ENCODE measurements around the gene CDC14B. TPM values are rescaled to one million over a fixed set of nuclear protein-coding genes. Genes with fewer than 3 reads are reported as not detected.

CDC14B gene
- total and polyA plus RNA-seq, 2 of the 4 experiments (the other 2 are of a cell fraction) = 9.7 to 26.3 TPM

- TF ChIP-seq CHD1 (IDR thresholded peaks at IDR 0.05; ENCODE audit: low read depth, low read length) (no peak), NFE2L2 (IDR thresholded peaks at IDR 0.05; ENCODE audit: low read depth, low read length) (no peak), POLR2A (IDR thresholded peaks at IDR 0.05; ENCODE audit: low read depth, low read length) (peak; percentile 12), MAFK (IDR thresholded peaks at IDR 0.05; ENCODE audit: low read depth, low read length) (no peak)
These were observed 35.0 kb upstream of the CDC14B start (continued) for GRCh38 chr9:96654450-96655197.

DNA sequence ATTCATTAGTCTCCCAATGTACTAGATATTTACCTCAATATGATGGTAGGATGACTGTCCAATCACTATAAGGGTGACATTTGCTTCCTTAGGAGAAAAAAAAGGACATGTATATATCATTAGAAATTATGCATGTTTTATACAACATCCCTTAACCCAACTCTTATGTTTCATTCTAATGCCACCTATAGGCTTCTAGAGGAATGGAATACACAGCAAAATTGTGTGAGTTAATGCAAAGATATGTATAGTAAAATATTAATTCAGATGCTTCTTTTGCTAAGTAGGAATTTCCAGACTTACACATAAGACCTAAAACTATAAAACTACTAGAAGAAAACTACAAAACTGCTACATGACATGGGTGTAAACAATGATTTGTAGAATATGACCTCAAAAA lies 32.0 kb upstream of the CDC14B start:
- no TSS peak for BruUV-seq (replicated peaks)
- Histone ChIP-seq H2AFZ (replicated peaks; ENCODE audit: low read length, poor library complexity) (no peak overlapping the region), H3K56ac (ENCODE audit: extremely low read depth, insufficient read depth, low read length) (no peak overlapping the region), H2AK5ac (ENCODE audit: low read depth, low read length) (no peak overlapping the region), H4K5ac (ENCODE audit: low read depth, low read length) (no peak overlapping the region), H3K18ac (ENCODE audit: low read depth, low read length) (no peak overlapping the region), H2BK15ac (ENCODE audit: low read depth, low read length) (no peak overlapping the region), H3K4me3 (ENCODE audit: insufficient read depth, low read depth, low read length) (no peak overlapping the region), H2BK120ac (ENCODE audit: low read depth, low read length) (no peak overlapping the region), H4K8ac (ENCODE audit: low read depth in 2 of 2, low read length in 2 of 2) (no peak overlapping the region), H2BK20ac (ENCODE audit: low read depth, low read length) (no peak overlapping the region), H2AK9ac (replicated peaks; ENCODE audit: low read depth, low read length, poor library complexity) (no peak overlapping the region), H3K9me1 (ENCODE audit: insufficient read depth, low read length) (0 out of 2 replicates have a peak, but pooled peaks cover 3% of the 10 kb centered on the region), H3K27me3 (ENCODE audit: control insufficient read depth, insufficient read depth, low read length) (no peaks in the 10 kb centered on the region), H3K36me3 (ENCODE audit: control insufficient read depth, insufficient read depth, low read length) (peaks cover 2% of the 10 kb centered on the region; the same call in 1 of the 2 replicates), H3K9ac (ENCODE audit: low read depth, low read length) (no peak overlapping the region), H3K23ac (ENCODE audit: low read depth, low read length) (no peak overlapping the region), H3K4me1 (ENCODE audit: control insufficient read depth, insufficient read depth, low read length) (no peaks in the 10 kb centered on the region), H3K9me3 (ENCODE audit: control insufficient read depth, insufficient read depth, low read length) (no peaks in the 10 kb centered on the region), H3K4ac (ENCODE audit: low read depth, low read length) (no peak overlapping the region), H4K91ac (ENCODE audit: insufficient read depth, low read depth, low read length) (no peak overlapping the region), H3K14ac (replicated peaks; ENCODE audit: low read depth, low read length) (no peak overlapping the region), H3K27ac (ENCODE audit: insufficient read depth, low read length) (no peak overlapping the region), H3K79me1 (ENCODE audit: low read depth in 1 of 2, low read length in 2 of 2) (peaks cover 0 to 22% of the 10 kb centered on the region in 2 experiments; a peak in 2 of 4 replicates), H2BK5ac (ENCODE audit: low read depth, low read length, poor library complexity, severe bottlenecking) (no peak overlapping the region), H4K20me1 (ENCODE audit: insufficient read depth, low read length) (no peaks in the 10 kb centered on the region), H3K4me2 (ENCODE audit: low read depth, low read length) (no peak overlapping the region)
- dilution Hi-C loops (cut with HindIII; ENCODE audit: low sequenced_read_pairs, unreplicated experiment) = no loop called here
- in situ Hi-C loops (cut with MboI; ENCODE audit: low sequenced_read_pairs) = loop anchor here (10.0 kb wide), 1 partner anchor 237 kb away; the partner anchor contains the start of gene ZNF367
- intact Hi-C loops (cut with micrococcal nuclease) = loop anchor here (1.0 to 5.0 kb wide), 2 partner anchors 84 to 324 kb away; no protein-coding TSS in a partner anchor
- ChIA-PET CTCF (no interaction called here), POLR2A (ENCODE audit: unreplicated experiment) (no interaction called here)
- ATAC-seq (ENCODE audit: low read depth) (peak; percentile 18; the same call in 1 of the 2 replicates), DNase-seq (peak; percentile 51)
- no peak for TF ChIP-seq MXI1 (IDR thresholded peaks at IDR 0.05; ENCODE audit: borderline replicate concordance, low read depth, low read length)
- TF ChIP-seq CHD1 (IDR thresholded peaks at IDR 0.05; ENCODE audit: low read depth, low read length) = no peak
- no peak for TF ChIP-seq ELK1 (IDR thresholded peaks at IDR 0.05; ENCODE audit: borderline replicate concordance, low read depth, low read length)
- TF ChIP-seq BHLHE40 (IDR thresholded peaks at IDR 0.05; ENCODE audit: low read depth, low read length) = no peak
- TF ChIP-seq, protein P1, sequence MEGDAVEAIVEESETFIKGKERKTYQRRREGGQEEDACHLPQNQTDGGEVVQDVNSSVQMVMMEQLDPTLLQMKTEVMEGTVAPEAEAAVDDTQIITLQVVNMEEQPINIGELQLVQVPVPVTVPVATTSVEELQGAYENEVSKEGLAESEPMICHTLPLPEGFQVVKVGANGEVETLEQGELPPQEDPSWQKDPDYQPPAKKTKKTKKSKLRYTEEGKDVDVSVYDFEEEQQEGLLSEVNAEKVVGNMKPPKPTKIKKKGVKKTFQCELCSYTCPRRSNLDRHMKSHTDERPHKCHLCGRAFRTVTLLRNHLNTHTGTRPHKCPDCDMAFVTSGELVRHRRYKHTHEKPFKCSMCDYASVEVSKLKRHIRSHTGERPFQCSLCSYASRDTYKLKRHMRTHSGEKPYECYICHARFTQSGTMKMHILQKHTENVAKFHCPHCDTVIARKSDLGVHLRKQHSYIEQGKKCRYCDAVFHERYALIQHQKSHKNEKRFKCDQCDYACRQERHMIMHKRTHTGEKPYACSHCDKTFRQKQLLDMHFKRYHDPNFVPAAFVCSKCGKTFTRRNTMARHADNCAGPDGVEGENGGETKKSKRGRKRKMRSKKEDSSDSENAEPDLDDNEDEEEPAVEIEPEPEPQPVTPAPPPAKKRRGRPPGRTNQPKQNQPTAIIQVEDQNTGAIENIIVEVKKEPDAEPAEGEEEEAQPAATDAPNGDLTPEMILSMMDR (conservative IDR thresholded peaks at IDR 0.05; ENCODE audit: low read depth, low read length) = peak; percentile 75
- no peak for TF ChIP-seq MAZ (IDR thresholded peaks at IDR 0.05; ENCODE audit: borderline replicate concordance, low read depth, low read length)
- peak; percentile 78 for TF ChIP-seq RAD21 (IDR thresholded peaks at IDR 0.05; ENCODE audit: low read length)
- TF ChIP-seq MAFK (IDR thresholded peaks at IDR 0.05; ENCODE audit: low read depth, low read length) = no peak
- TF ChIP-seq USF2 (IDR thresholded peaks at IDR 0.05; ENCODE audit: low read depth, low read length) = no peak
- TF ChIP-seq POLR2A (IDR thresholded peaks at IDR 0.05; ENCODE audit: low read depth, low read length) = no peak
- TF ChIP-seq SMC3 (IDR thresholded peaks at IDR 0.05; ENCODE audit: low read depth, low read length) = peak; percentile 72

All from IMR-90 (cell line).